ENCODE data around the gene SCML1. TPM values are rescaled to one million over a fixed set of nuclear protein-coding genes. Genes with fewer than 3 reads are reported as not detected.

Gene SCML1, protein sequence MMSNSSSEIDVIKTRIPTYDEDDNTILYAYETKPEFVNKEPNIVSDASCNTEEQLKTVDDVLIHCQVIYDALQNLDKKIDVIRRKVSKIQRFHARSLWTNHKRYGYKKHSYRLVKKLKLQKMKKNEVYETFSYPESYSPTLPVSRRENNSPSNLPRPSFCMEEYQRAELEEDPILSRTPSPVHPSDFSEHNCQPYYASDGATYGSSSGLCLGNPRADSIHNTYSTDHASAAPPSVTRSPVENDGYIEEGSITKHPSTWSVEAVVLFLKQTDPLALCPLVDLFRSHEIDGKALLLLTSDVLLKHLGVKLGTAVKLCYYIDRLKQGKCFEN
- 5.8 and 12.5 TPM in 2 replicates for total RNA-seq

DNA sequence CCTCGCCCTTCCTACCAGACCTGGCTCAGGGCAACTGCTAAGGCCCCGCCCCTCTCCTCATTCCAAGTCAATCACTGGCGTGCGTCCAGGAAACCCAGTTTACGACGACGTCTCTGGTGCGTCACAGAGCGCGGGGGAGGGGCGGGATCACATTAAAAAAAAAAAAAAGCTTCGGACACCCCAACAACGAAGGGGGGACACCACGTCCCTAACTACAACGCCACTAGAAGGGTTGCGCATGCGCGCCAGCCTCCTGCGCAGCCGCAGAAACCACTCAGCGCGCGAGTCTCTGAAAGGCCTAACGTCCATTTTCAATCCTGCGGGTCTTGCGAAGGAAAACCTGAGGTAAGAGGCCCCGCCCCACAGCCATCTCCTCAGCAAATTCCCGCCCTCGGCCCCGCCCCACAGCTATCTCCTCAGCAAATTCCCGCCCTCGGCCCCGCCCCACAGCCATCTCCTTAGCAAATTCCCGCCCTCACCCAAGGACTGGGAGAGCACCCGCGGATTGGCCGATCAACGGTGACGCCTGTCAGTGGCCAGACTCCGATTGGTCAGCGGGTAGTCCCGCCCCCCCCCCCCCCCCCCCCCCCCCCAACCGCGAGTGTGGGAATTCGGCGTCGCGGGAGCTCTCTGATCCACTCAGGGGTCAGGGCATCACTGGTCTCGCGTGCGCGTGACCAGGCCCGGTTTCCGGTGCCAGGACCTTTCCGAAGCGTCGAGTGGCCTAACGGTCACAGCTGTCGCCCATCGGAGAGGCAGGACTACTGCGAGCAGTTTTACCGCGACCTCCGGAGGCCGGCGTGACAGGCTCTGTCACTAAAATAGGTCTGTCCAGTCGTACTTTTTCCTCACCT is at the start of gene SCML1:
SCML1 (plus strand) TSS at position 638 of the 854 bp plus-strand sequence. CDS start 6,694 bp downstream, outside the sequence.
- DNase-seq (ENCODE audit: low read depth) = peak; percentile 97
- TF ChIP-seq, protein P1, sequence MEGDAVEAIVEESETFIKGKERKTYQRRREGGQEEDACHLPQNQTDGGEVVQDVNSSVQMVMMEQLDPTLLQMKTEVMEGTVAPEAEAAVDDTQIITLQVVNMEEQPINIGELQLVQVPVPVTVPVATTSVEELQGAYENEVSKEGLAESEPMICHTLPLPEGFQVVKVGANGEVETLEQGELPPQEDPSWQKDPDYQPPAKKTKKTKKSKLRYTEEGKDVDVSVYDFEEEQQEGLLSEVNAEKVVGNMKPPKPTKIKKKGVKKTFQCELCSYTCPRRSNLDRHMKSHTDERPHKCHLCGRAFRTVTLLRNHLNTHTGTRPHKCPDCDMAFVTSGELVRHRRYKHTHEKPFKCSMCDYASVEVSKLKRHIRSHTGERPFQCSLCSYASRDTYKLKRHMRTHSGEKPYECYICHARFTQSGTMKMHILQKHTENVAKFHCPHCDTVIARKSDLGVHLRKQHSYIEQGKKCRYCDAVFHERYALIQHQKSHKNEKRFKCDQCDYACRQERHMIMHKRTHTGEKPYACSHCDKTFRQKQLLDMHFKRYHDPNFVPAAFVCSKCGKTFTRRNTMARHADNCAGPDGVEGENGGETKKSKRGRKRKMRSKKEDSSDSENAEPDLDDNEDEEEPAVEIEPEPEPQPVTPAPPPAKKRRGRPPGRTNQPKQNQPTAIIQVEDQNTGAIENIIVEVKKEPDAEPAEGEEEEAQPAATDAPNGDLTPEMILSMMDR (IDR thresholded peaks at IDR 0.05; ENCODE audit: insufficient read depth, low read depth, low read length) = no peak
- H3K4me3 ChIP-seq (ENCODE audit: low read depth, low read length) = peak within 1 kb of the TSS; percentile 77

DNA sequence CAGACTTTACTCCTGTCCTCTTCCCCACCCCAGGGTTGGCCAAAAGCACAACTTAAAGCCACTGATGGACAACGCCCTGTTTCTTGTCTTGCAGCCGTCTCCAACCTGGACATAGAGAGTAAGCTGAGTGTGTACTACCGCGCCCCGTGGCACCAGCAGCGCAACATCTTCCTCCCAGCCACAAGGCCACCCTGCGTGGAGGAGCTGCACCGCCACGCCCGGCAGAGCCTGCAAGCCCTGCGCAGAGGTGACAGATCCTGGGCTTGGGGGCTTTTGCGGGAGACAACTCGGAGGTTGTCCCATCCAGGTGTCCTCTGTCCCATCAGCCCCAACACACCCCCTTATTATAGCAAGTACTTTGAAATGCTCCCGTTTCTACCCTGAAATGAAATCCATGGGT is 49.6 kb upstream of the SCML1 start:
- TF ChIP-seq, protein P1 (IDR thresholded peaks at IDR 0.05; ENCODE audit: insufficient read depth, low read depth, low read length) = no peak
- no peak for DNase-seq (ENCODE audit: low read depth)
- no peak overlapping the region for H3K4me3 ChIP-seq (ENCODE audit: low read depth, low read length)

DNA sequence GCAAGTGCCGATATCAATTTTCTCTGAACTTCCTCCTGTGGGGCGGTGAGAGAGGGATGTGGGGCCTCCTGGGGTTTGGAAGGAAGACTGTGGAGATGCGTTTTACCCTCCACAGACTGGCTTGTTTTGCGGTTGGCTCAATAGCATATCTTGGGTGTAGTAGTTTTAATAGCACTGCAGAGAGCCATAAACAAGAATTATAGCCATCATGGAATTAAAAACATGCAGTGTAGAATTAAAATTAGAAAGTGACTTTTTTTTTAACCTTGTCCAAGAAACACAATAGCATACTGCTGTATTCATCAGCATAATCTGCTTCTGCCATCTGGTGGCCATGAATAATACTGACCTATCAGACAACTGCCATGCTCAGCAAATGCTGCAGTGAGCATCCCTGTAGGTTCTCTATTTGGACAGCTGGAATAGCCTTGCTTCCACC is 47.3 kb upstream of the SCML1 start:
- no peak overlapping the region for H3K4me3 ChIP-seq (ENCODE audit: low read depth, low read length)
- TF ChIP-seq, protein P1 (IDR thresholded peaks at IDR 0.05; ENCODE audit: insufficient read depth, low read depth, low read length) = peak; percentile 54
- peak; percentile 70 for DNase-seq (ENCODE audit: low read depth)

DNA sequence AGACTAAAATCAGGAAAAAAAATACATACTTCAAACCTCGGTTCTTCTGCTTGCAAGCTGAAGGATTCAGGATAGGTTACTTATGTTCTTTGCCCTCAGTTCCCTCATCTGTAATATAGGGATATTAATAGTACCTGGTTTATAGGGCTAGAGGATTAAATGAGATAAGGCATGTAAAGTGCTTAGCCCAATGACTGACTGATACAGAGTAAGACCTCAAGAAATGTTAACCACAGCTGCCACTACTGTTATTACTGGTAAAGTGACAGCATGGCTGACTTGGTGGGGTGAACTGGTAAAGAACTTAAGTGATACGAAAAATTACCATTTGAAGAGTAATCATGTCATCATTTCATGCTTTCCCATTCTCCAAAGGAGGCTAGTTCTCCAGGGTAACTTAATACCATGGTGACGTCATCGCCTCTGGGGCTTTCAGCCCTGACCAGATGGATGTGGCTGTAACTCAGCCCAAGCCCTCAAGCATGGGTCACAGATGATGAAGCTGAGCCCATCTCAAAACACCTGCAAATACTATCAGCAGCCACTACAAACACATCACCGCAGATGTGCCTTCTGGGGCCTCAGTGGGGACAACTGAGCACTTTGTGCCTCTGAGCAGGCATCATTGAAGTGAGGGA is 44.5 kb upstream of the SCML1 start:
- TF ChIP-seq, protein P1 (IDR thresholded peaks at IDR 0.05; ENCODE audit: insufficient read depth, low read depth, low read length) = no peak
- H3K4me3 ChIP-seq (ENCODE audit: low read depth, low read length) = no peak overlapping the region
- DNase-seq (ENCODE audit: low read depth) = peak; percentile 41

DNA sequence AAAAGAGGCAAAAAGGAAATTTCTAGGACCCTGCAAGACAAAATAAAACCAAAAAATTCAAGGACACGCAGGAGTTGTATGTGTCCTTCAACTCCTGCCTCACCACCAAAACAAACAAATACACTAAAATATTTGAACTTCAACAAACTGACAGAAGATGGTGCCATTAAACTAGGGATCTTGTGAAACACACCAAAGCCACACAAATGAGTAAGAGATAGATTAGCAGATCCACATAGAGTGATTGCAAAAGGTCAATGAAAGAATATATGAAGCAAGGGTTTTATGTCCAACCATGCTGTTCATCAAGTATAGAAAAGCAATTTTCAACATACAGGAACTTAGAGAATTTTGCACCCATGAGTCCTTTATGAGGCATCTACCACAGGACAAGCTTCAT is 40.1 kb upstream of the SCML1 start:
- TF ChIP-seq, protein P1 (IDR thresholded peaks at IDR 0.05; ENCODE audit: insufficient read depth, low read depth, low read length) = no peak
- DNase-seq (ENCODE audit: low read depth) = peak; percentile 18
- no peak overlapping the region for H3K4me3 ChIP-seq (ENCODE audit: low read depth, low read length)

DNA sequence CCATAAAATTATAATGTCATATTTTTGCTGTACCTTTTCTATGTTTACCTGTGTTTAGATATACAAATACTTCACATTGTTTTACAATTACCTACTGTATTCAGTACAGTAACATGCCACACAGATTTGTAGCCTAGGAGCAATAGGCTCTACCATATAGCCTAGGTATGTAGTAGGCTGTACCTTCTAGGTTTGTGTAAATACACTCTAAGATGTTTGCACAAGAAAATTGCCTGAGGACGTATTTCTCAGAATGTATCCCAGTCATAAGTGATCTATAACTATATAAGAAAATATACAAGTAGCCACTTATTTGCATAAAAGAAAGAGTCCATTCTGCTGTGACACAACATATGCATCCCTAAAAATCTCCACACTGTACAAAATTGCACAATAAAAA is 36.3 kb upstream of the SCML1 start:
- TF ChIP-seq, protein P1 (IDR thresholded peaks at IDR 0.05; ENCODE audit: insufficient read depth, low read depth, low read length) = no peak
- no peak overlapping the region for H3K4me3 ChIP-seq (ENCODE audit: low read depth, low read length)
- DNase-seq (ENCODE audit: low read depth) = no peak
